H9 (cell line): Measurements from ENCODE around the gene ACOT7. TPM values are rescaled to one million over a fixed set of nuclear protein-coding genes. Genes with fewer than 3 reads are reported as not detected.

ENCODE experiments used
- DNase-seq: peaks from one replicate; pipeline ENCODE4 v3.0.0-alpha.2; 2017
- H2AFZ ChIP-seq: one replicate; pipeline ENCODE4 v1.6.1; 2013; ENCODE audit warnings: mild to moderate bottlenecking, low read length, control low read depth, moderate library complexity
- H2AK5ac ChIP-seq: 2 replicates; pipeline ENCODE4 v1.6.1; 2013; ENCODE audit warnings: low read length, control low read depth, mixed read lengths; ENCODE audit not compliant: insufficient read length
- H2BK120ac ChIP-seq: one replicate; pipeline ENCODE4 v1.6.1; 2013; ENCODE audit warnings: low read depth, mild to moderate bottlenecking, low read length, control low read depth, inconsistent platforms; ENCODE audit not compliant: poor library complexity, severe bottlenecking
- H2BK12ac ChIP-seq: 2 replicates; pipeline ENCODE4 v1.6.1; 2013; ENCODE audit warnings: low read length, control low read depth, mixed read lengths, low read depth; ENCODE audit not compliant: insufficient read length
- H2BK15ac ChIP-seq: 2 replicates; pipeline ENCODE4 v1.6.1; 2013; ENCODE audit warnings: low read depth, low read length, control low read depth
- H2BK20ac ChIP-seq: one replicate; pipeline ENCODE4 v1.6.1; 2013; ENCODE audit warnings: low read depth, mild to moderate bottlenecking, low read length, control low read depth, inconsistent platforms; ENCODE audit not compliant: poor library complexity, severe bottlenecking
- H2BK5ac ChIP-seq: 2 replicates; pipeline ENCODE4 v1.6.1; 2013; ENCODE audit warnings: low read length, control low read depth, mixed read lengths; ENCODE audit not compliant: insufficient read length
- H3K14ac ChIP-seq: 2 replicates; pipeline ENCODE4 v1.6.1; 2013; ENCODE audit warnings: low read length, control low read depth; ENCODE audit not compliant: insufficient read depth
- H3K18ac ChIP-seq: 2 replicates; pipeline ENCODE4 v1.6.1; 2013; ENCODE audit warnings: low read depth, mild to moderate bottlenecking, mixed read lengths, low read length, control low read depth; ENCODE audit not compliant: insufficient read length
- H3K23ac ChIP-seq: 2 replicates; pipeline ENCODE4 v1.6.1; 2013; ENCODE audit warnings: low read length, control low read depth, mixed read lengths, low read depth; ENCODE audit not compliant: insufficient read length
- H3K23me2 ChIP-seq: 2 replicates; pipeline ENCODE4 v1.6.1; 2013; ENCODE audit warnings: low read depth, mild to moderate bottlenecking, mixed read lengths, low read length, control low read depth; ENCODE audit not compliant: insufficient read length, poor library complexity, severe bottlenecking
- H3K27ac ChIP-seq: 2 replicates; pipeline ENCODE4 v1.5.1; 2013; ENCODE audit warnings: low read length, control low read depth, mixed read lengths, low read depth; ENCODE audit not compliant: insufficient read length
- H3K27me3 ChIP-seq: 2 replicates; pipeline ENCODE4 v1.6.1; 2013; ENCODE audit warnings: low read length, control low read depth, inconsistent platforms; ENCODE audit not compliant: insufficient read depth
- H3K4ac ChIP-seq: 2 replicates; pipeline ENCODE4 v1.6.1; 2013; ENCODE audit warnings: low read depth, mild to moderate bottlenecking, control low read depth, inconsistent platforms, low read length, moderate library complexity
- H3K4me1 ChIP-seq: 2 replicates; pipeline ENCODE4 v1.6.1; 2013; ENCODE audit warnings: low read length, control low read depth, inconsistent platforms; ENCODE audit not compliant: insufficient read depth
- H3K4me2 ChIP-seq: 2 replicates; pipeline ENCODE4 v1.6.1; 2013; ENCODE audit warnings: low read length, control low read depth, mixed read lengths; ENCODE audit not compliant: insufficient read length, insufficient read depth
- H3K56ac ChIP-seq: 2 replicates; pipeline ENCODE4 v1.6.1; 2013; ENCODE audit warnings: low read depth, mild to moderate bottlenecking, mixed read lengths, low read length, control low read depth; ENCODE audit not compliant: insufficient read length
- H3K79me1 ChIP-seq: 2 replicates; pipeline ENCODE4 v1.6.1; 2013; ENCODE audit warnings: low read depth, mild to moderate bottlenecking, moderate library complexity, low read length, control low read depth, inconsistent platforms; ENCODE audit not compliant: insufficient read depth, poor library complexity, severe bottlenecking
- H3K79me2 ChIP-seq: 2 replicates; pipeline ENCODE4 v1.6.1; 2013; ENCODE audit warnings: low read length, control low read depth, inconsistent platforms; ENCODE audit not compliant: insufficient read depth
- H3K9ac ChIP-seq: 2 replicates; pipeline ENCODE4 v1.6.1; 2013; ENCODE audit warnings: low read length, control low read depth, mixed read lengths; ENCODE audit not compliant: insufficient read length; ENCODE audit errors: extremely low read depth
- H3K9me3 ChIP-seq: one replicate; pipeline ENCODE4 v1.6.1; 2013; ENCODE audit warnings: low read depth, low read length, inconsistent platforms; ENCODE audit not compliant: control insufficient read depth
- H3T11ph ChIP-seq: one replicate; pipeline ENCODE4 v1.6.1; 2013; ENCODE audit warnings: mild to moderate bottlenecking, low read length, control low read depth, inconsistent platforms
- H4K20me1 ChIP-seq: one replicate; pipeline ENCODE4 v1.6.1; 2013; ENCODE audit not compliant: control insufficient read depth, insufficient read length, insufficient read depth
- H4K5ac ChIP-seq: 2 replicates; pipeline ENCODE4 v1.6.1; 2013; ENCODE audit warnings: low read depth, mild to moderate bottlenecking, mixed read lengths, low read length, control low read depth; ENCODE audit not compliant: insufficient read length
- H4K8ac ChIP-seq: replicated peaks from 2 replicates; pipeline ENCODE4 v1.6.1; 2013; ENCODE audit warnings: low read length, control low read depth, mixed read lengths, low read depth; ENCODE audit not compliant: insufficient read length
- H4K91ac ChIP-seq: 2 replicates; pipeline ENCODE4 v1.6.1; 2013; ENCODE audit warnings: low read depth, mild to moderate bottlenecking, moderate library complexity, mixed read lengths, low read length, control low read depth; ENCODE audit not compliant: insufficient read length
- H3K27ac Mint-ChIP-seq, 3 experiments: 2 replicates in 2 of 3; 3 replicates in 1 of 3; pipeline ENCODE4 v1.8.0; 2020 to 2021; ENCODE audit warnings: mixed read lengths in 3 of 3, mild to moderate bottlenecking in 1 of 3, moderate library complexity in 1 of 3
- H3K27me3 Mint-ChIP-seq: 2 replicates; pipeline ENCODE4 v1.8.0; 2021; ENCODE audit warnings: low read depth, mild to moderate bottlenecking, moderate library complexity, mixed read lengths
- H3K36me3 Mint-ChIP-seq, 3 experiments: 2 replicates in 2 of 3; 3 replicates in 1 of 3; pipeline ENCODE4 v1.8.0; 2020 to 2021; ENCODE audit warnings: low read depth in 3 of 3, mixed read lengths in 3 of 3; ENCODE audit not compliant: insufficient read depth in 1 of 3
- H3K4me1 Mint-ChIP-seq, 2 experiments: 2 replicates each; pipeline ENCODE4 v1.8.0; 2020; ENCODE audit warnings: mixed read lengths in 2 of 2
- H3K4me3 Mint-ChIP-seq, 2 experiments: 2 replicates in 1 of 2; 3 replicates in 1 of 2; pipeline ENCODE4 v1.8.0; 2020 to 2021; ENCODE audit warnings: mild to moderate bottlenecking in 2 of 2, mixed read lengths in 2 of 2, moderate library complexity in 1 of 2
- H3K9me3 Mint-ChIP-seq, 2 experiments: 2 replicates in 1 of 2; 3 replicates in 1 of 2; pipeline ENCODE4 v1.8.0; 2020; ENCODE audit warnings: mild to moderate bottlenecking in 2 of 2, mixed read lengths in 2 of 2, moderate library complexity in 1 of 2
- whole genome bisulfite sequencing: extraction: QIAGEN DNeasy Blood & Tissue Kit; methylation state at CpG from one replicate; pipeline ENCODE4 v1.1.7; 2013; ENCODE audit warnings: missing lambda C conversion rate, low lambda C conversion rate, mixed read lengths; ENCODE audit not compliant: insufficient read length; ENCODE audit errors: extremely low coverage; 5-methylcytosine and 5-hydroxymethylcytosine counted together
- total RNA-seq: library from RNA; stranded (reverse); gene quantifications from 2 replicates; pipeline ENCODE4 v1.2.1, GENCODE V29; 2021
- TF ChIP-seq, protein P1 (sequence below): fragments of 200-600 bp; sonication (generic); conservative IDR thresholded peaks from 3 replicates; pipeline ENCODE4 v1.8.0; 2021; ENCODE audit warnings: antibody characterized with exemption, mild to moderate bottlenecking

The ACOT7 gene
- total RNA-seq, 1 experiment from 2014 or later: 87.4 TPM

DNA sequence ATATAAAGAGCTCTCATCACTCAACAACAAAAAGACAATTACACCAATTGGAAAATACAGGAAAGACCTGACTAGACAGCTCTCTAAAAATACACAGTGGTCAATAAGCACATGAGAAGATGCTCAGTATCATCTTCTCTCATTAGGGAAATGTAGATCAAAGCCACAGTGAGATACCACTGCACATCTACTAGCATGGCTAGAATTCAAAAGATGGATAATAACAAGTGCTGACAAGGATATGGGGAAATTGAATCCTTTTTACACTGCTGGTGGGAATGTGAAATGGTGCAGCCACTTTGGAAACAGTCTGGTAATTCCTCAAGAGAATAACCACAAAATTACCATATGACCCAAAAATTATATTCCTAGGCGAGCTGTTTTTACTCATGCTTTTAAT is 9.4 kb downstream of the ACOT7 start:
- no CpG with 5 or more reads among the region's 1 CpG for WGBS
- no peaks in the 10 kb centered on the region for H3K27me3 ChIP-seq
- H3K14ac ChIP-seq: no peak overlapping the region
- H2BK15ac ChIP-seq: no peak overlapping the region
- H4K91ac ChIP-seq: no peak overlapping the region
- no peaks in the 10 kb centered on the region for H4K20me1 ChIP-seq
- H2AK5ac ChIP-seq: no peak overlapping the region
- Mint-ChIP-seq H3K9me3 (peaks cover 10 to 13% of the 10 kb centered on the region in 2 experiments; a peak in 4 of 5 replicates), H3K27ac (no peak overlapping the region), H3K4me3 (no peak overlapping the region), H3K27me3 (no peaks in the 10 kb centered on the region), H3K4me1 (peaks cover 32% of the 10 kb centered on the region in 2 experiments), H3K36me3 (peaks cover 4 to 19% (median 10%) of the 10 kb centered on the region in 3 experiments)
- no peak overlapping the region for H3K27ac ChIP-seq
- H3K4me2 ChIP-seq: no peak overlapping the region
- H2AFZ ChIP-seq: no peak overlapping the region
- no peak overlapping the region for H3K18ac ChIP-seq
- peaks cover 4% of the 10 kb centered on the region; the same call in 1 of the 2 replicates for H3K4me1 ChIP-seq
- no peak overlapping the region for H3K4ac ChIP-seq
- H3K9ac ChIP-seq: no peak overlapping the region
- H3K23ac ChIP-seq: no peak overlapping the region
- no peak for DNase-seq
- H4K8ac ChIP-seq: no peak overlapping the region
- no peak overlapping the region for H2BK120ac ChIP-seq
- H3K79me1 ChIP-seq: peaks cover 2% of the 10 kb centered on the region
- no peak overlapping the region for H3K56ac ChIP-seq
- H4K5ac ChIP-seq: no peak overlapping the region
- H3K79me2 ChIP-seq: peaks cover 21% of the 10 kb centered on the region; the same call in 1 of the 2 replicates
- H2BK20ac ChIP-seq: no peak overlapping the region
- H2BK5ac ChIP-seq: no peak overlapping the region
- H3K9me3 ChIP-seq: no peaks in the 10 kb centered on the region
- H2BK12ac ChIP-seq: no peak overlapping the region
- H3K23me2 ChIP-seq: no peaks in the 10 kb centered on the region
- no peak overlapping the region for H3T11ph ChIP-seq
- TF ChIP-seq, protein P1, sequence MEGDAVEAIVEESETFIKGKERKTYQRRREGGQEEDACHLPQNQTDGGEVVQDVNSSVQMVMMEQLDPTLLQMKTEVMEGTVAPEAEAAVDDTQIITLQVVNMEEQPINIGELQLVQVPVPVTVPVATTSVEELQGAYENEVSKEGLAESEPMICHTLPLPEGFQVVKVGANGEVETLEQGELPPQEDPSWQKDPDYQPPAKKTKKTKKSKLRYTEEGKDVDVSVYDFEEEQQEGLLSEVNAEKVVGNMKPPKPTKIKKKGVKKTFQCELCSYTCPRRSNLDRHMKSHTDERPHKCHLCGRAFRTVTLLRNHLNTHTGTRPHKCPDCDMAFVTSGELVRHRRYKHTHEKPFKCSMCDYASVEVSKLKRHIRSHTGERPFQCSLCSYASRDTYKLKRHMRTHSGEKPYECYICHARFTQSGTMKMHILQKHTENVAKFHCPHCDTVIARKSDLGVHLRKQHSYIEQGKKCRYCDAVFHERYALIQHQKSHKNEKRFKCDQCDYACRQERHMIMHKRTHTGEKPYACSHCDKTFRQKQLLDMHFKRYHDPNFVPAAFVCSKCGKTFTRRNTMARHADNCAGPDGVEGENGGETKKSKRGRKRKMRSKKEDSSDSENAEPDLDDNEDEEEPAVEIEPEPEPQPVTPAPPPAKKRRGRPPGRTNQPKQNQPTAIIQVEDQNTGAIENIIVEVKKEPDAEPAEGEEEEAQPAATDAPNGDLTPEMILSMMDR: no peak
